Endothelial cell of umbilical vein (primary cell): ENCODE data around the gene NDUFA11.

ENCODE experiments used
- EZH2 ChIP-seq: IDR thresholded peaks from 2 replicates; pipeline ENCODE4 v1.6.1; 2012; ENCODE audit warnings: borderline replicate concordance, low read depth, mild to moderate bottlenecking, moderate library complexity, low read length, inconsistent platforms; ENCODE audit not compliant: severe bottlenecking
- JUN ChIP-seq: IDR thresholded peaks from 2 replicates; pipeline ENCODE4 v1.6.1; 2011; ENCODE audit warnings: borderline replicate concordance, low read depth; ENCODE audit not compliant: insufficient read length, insufficient read depth
- MYC ChIP-seq: IDR thresholded peaks from one replicate; pipeline ENCODE4 v1.6.1; 2011; ENCODE audit warnings: mild to moderate bottlenecking, low read depth, low read length
- POLR2A ChIP-seq: IDR thresholded peaks from 2 replicates; pipeline ENCODE4 v1.6.1; 2012; ENCODE audit warnings: low read depth, mild to moderate bottlenecking, control low read depth, low read length
- TF ChIP-seq, protein P1 (sequence below), 2 donors: IDR thresholded peaks; 1 replicate in 1 of 2; 2 replicates in 1 of 2; pipeline ENCODE4 v1.5.1; 2011; ENCODE audit warnings: low read length in 2 of 2, mild to moderate bottlenecking in 2 of 2, moderate library complexity in 2 of 2, control low read depth in 1 of 2, inconsistent platforms in 1 of 2, low read depth in 1 of 2; ENCODE audit not compliant: insufficient read depth in 1 of 2; ENCODE audit errors: extremely low read depth in 1 of 2
- TF ChIP-seq, protein P2 (sequence below): IDR thresholded peaks from 2 replicates; pipeline ENCODE4 v1.6.1; 2011; ENCODE audit not compliant: insufficient read depth, insufficient read length

DNA sequence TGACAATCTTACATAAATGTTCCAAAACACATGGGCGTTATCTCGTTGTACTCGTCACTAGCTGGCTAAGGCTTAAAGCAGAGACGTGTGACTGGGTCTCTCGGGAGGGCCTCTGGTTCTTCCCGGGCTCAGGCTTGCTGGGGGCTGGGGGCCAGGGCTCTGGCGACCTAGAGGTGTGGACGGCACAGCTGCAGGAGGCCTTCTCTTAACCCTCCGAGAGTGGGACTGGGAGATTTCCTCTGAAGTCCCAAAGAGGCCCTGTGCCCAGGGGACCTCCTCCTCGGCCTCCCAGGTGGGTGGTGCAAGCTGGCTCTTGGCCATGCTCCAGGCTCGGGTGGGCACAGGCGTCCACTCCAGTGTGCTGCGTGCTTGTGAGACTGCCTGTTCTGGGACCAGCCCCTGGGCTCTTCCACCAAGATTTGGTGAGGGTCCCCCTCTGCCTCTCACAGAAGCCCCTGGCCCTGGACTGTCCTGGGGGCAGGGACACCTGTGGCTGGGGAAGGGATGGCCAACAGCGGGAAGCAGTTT lies 12.7 kb upstream of the NDUFA11 start:
- TF ChIP-seq POLR2A = no peak
- TF ChIP-seq, protein P1, sequence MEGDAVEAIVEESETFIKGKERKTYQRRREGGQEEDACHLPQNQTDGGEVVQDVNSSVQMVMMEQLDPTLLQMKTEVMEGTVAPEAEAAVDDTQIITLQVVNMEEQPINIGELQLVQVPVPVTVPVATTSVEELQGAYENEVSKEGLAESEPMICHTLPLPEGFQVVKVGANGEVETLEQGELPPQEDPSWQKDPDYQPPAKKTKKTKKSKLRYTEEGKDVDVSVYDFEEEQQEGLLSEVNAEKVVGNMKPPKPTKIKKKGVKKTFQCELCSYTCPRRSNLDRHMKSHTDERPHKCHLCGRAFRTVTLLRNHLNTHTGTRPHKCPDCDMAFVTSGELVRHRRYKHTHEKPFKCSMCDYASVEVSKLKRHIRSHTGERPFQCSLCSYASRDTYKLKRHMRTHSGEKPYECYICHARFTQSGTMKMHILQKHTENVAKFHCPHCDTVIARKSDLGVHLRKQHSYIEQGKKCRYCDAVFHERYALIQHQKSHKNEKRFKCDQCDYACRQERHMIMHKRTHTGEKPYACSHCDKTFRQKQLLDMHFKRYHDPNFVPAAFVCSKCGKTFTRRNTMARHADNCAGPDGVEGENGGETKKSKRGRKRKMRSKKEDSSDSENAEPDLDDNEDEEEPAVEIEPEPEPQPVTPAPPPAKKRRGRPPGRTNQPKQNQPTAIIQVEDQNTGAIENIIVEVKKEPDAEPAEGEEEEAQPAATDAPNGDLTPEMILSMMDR (IDR thresholded peaks at IDR 0.05; ENCODE audit: extremely low read depth in 1 of 2, insufficient read depth in 1 of 2, low read depth in 1 of 2, low read length in 2 of 2) = no peak
- no peak for TF ChIP-seq JUN
- no peak for TF ChIP-seq MYC
- TF ChIP-seq, protein P2, sequence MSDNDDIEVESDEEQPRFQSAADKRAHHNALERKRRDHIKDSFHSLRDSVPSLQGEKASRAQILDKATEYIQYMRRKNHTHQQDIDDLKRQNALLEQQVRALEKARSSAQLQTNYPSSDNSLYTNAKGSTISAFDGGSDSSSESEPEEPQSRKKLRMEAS = no peak
- TF ChIP-seq EZH2 = no peak
